Suprapubic skin (tissue), 4 donors: ENCODE measurements around the gene SCN2B. TPM values are rescaled to one million over a fixed set of nuclear protein-coding genes. Genes with fewer than 3 reads are reported as not detected.

Source experiments
- DNase-seq, 2 donors: peaks; one replicate each; pipeline ENCODE4 v3.0.0-alpha.2; 2019; ENCODE audit warnings: low spot score in 2 of 2
- H3K27ac ChIP-seq: fragments of 200-600 bp; sonication (generic); one replicate; pipeline ENCODE4 v1.5.1; 2019
- H3K27me3 ChIP-seq: fragments of 200-600 bp; sonication (generic); one replicate; pipeline ENCODE4 v1.5.1; 2019
- H3K36me3 ChIP-seq: fragments of 200-600 bp; sonication (generic); one replicate; pipeline ENCODE4 v1.5.1; 2019
- H3K4me1 ChIP-seq: fragments of 200-600 bp; sonication (generic); one replicate; pipeline ENCODE4 v1.5.1; 2019
- H3K4me3 ChIP-seq: fragments of 200-600 bp; sonication (generic); one replicate; pipeline ENCODE4 v1.5.1; 2019; ENCODE audit warnings: mild to moderate bottlenecking
- H3K9me3 ChIP-seq: fragments of 200-600 bp; sonication (generic); one replicate; pipeline ENCODE4 v1.5.1; 2019
- EP300 ChIP-seq: sonication (generic); formaldehyde crosslinking; IDR thresholded peaks from one replicate; pipeline ENCODE4 v1.6.1; 2017; ENCODE audit warnings: antibody characterized with exemption
- POLR2A ChIP-seq, 2 donors: fragments of 450-650 bp; IDR thresholded peaks; one replicate each; pipeline ENCODE4 v1.6.1; 2017; ENCODE audit warnings: antibody characterized with exemption in 2 of 2, mild to moderate bottlenecking in 2 of 2, moderate library complexity in 2 of 2
- POLR2AphosphoS5 ChIP-seq, 3 donors: sonication (generic); formaldehyde crosslinking; IDR thresholded peaks; one replicate each; pipeline ENCODE4 v1.6.1; 2017; ENCODE audit warnings: antibody characterized with exemption in 3 of 3
- WGBS: methylation state at CpG from one replicate; pipeline ENCODE4 v1.1.5; 2018; 5-methylcytosine and 5-hydroxymethylcytosine counted together
- total RNA-seq, 4 donors: library from RNA; depleted of rRNA; stranded (reverse); fragments of >200 nt; gene quantifications; one replicate each; pipeline ENCODE4 v1.1.0, GENCODE V29; 2016
- TF ChIP-seq, protein P1 (sequence below), 2 donors: fragments of 200-600 bp in 1 of 2; fragments of 450-650 bp in 1 of 2; sonication (generic) in 1 of 2; IDR thresholded peaks; one replicate each; pipeline ENCODE4 v1.5.1; 2016 to 2019; ENCODE audit warnings: antibody characterized with exemption in 2 of 2, mild to moderate bottlenecking in 1 of 2, moderate library complexity in 1 of 2

SCN2B gene
- total RNA-seq, 4 donors from 2014 or later = 0.08 to 0.21 TPM; not detected in 2

GRCh38 chr11:118155776-118156530 is 20.5 kb downstream of the SCN2B start:
- 65% methylated on average over 8 of the region's 11 CpGs for WGBS
- peaks cover 32% of the 10 kb centered on the region for H3K4me1 ChIP-seq
- no peak overlapping the region for H3K4me3 ChIP-seq
- TF ChIP-seq, protein P1, sequence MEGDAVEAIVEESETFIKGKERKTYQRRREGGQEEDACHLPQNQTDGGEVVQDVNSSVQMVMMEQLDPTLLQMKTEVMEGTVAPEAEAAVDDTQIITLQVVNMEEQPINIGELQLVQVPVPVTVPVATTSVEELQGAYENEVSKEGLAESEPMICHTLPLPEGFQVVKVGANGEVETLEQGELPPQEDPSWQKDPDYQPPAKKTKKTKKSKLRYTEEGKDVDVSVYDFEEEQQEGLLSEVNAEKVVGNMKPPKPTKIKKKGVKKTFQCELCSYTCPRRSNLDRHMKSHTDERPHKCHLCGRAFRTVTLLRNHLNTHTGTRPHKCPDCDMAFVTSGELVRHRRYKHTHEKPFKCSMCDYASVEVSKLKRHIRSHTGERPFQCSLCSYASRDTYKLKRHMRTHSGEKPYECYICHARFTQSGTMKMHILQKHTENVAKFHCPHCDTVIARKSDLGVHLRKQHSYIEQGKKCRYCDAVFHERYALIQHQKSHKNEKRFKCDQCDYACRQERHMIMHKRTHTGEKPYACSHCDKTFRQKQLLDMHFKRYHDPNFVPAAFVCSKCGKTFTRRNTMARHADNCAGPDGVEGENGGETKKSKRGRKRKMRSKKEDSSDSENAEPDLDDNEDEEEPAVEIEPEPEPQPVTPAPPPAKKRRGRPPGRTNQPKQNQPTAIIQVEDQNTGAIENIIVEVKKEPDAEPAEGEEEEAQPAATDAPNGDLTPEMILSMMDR (IDR thresholded peaks at IDR 0.05) = no peak
- TF ChIP-seq POLR2A (IDR thresholded peaks at IDR 0.05) = no peak
- no peak for TF ChIP-seq POLR2AphosphoS5 (IDR thresholded peaks at IDR 0.05)
- no peak for TF ChIP-seq EP300
- no peaks in the 10 kb centered on the region for H3K9me3 ChIP-seq
- H3K27ac ChIP-seq = no peak overlapping the region
- H3K27me3 ChIP-seq = peaks cover 64% of the 10 kb centered on the region
- no peaks in the 10 kb centered on the region for H3K36me3 ChIP-seq
- no peak for DNase-seq

DNA sequence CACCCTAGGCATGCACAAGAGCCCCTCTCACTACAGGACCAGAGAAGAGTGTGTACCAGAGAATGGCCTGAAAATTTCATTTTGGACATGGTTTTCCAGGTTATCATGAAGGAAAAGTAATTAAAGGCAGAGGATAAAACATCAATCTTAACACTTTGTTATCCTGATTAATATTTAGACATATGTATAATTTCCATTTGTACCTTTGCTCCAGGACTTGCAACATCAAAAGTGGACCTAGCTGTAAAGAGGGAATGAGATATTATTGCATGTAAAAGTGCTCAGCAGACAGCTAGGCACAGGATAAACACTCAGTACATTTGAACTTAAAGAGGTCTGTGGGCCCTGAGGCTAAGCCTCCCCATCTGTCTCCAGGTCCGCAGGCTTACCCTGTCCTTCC is 21.8 kb downstream of the SCN2B start:
- whole genome bisulfite sequencing = 88% methylated on average over 1 of the region's 1 CpG
- Histone ChIP-seq H3K4me3 (no peak overlapping the region), H3K27ac (no peak overlapping the region), H3K36me3 (no peaks in the 10 kb centered on the region), H3K4me1 (peaks cover 32% of the 10 kb centered on the region), H3K27me3 (peaks cover 62% of the 10 kb centered on the region), H3K9me3 (no peaks in the 10 kb centered on the region)
- no peak for DNase-seq
- TF ChIP-seq POLR2AphosphoS5 (IDR thresholded peaks at IDR 0.05) (no peak), POLR2A (IDR thresholded peaks at IDR 0.05) (no peak), EP300 (no peak)
- TF ChIP-seq, protein P1 (IDR thresholded peaks at IDR 0.05) = no peak

DNA sequence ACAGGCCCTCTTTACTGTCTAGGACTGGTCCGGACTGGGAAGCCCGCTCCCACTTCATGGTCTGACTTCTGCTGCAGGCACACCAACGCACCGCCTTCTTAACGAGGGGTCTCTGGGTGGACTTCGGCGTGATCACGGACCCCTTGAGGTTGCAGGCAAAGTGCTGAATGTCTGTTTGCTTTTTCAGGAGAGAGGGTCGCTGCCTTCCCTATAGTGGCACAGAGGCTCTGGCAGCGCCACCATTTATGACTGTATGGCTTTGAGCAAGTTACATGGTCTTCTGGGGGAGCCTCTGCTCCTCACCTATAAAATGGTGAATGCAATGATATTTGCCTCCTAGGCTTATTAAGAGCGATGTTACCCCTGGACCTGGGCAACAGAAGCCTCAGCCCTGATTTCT is 22.5 kb downstream of the SCN2B start:
- H3K27me3 ChIP-seq = peaks cover 58% of the 10 kb centered on the region
- peaks cover 37% of the 10 kb centered on the region for H3K4me1 ChIP-seq
- no peak overlapping the region for H3K4me3 ChIP-seq
- H3K36me3 ChIP-seq = no peaks in the 10 kb centered on the region
- H3K9me3 ChIP-seq = no peaks in the 10 kb centered on the region
- 93% methylated on average over 9 of the region's 11 CpGs for WGBS
- TF ChIP-seq EP300 (no peak), POLR2A (IDR thresholded peaks at IDR 0.05) (no peak), POLR2AphosphoS5 (IDR thresholded peaks at IDR 0.05) (no peak)
- TF ChIP-seq, protein P1 (IDR thresholded peaks at IDR 0.05) = no peak
- no peak overlapping the region for H3K27ac ChIP-seq
- no peak for DNase-seq

GRCh38 chr11:118153516-118153915 is 22.9 kb downstream of the SCN2B start:
- Histone ChIP-seq H3K4me1 (peaks cover 37% of the 10 kb centered on the region), H3K27ac (no peak overlapping the region), H3K27me3 (peaks cover 58% of the 10 kb centered on the region), H3K9me3 (no peaks in the 10 kb centered on the region), H3K4me3 (peak overlapping the region; percentile 57), H3K36me3 (no peaks in the 10 kb centered on the region)
- no peak for DNase-seq
- WGBS = 41% methylated on average over 15 of the region's 16 CpGs
- no peak for TF ChIP-seq POLR2A (IDR thresholded peaks at IDR 0.05)
- TF ChIP-seq, protein P1 (IDR thresholded peaks at IDR 0.05) = no peak
- TF ChIP-seq POLR2AphosphoS5 (IDR thresholded peaks at IDR 0.05) = no peak
- no peak for TF ChIP-seq EP300

DNA sequence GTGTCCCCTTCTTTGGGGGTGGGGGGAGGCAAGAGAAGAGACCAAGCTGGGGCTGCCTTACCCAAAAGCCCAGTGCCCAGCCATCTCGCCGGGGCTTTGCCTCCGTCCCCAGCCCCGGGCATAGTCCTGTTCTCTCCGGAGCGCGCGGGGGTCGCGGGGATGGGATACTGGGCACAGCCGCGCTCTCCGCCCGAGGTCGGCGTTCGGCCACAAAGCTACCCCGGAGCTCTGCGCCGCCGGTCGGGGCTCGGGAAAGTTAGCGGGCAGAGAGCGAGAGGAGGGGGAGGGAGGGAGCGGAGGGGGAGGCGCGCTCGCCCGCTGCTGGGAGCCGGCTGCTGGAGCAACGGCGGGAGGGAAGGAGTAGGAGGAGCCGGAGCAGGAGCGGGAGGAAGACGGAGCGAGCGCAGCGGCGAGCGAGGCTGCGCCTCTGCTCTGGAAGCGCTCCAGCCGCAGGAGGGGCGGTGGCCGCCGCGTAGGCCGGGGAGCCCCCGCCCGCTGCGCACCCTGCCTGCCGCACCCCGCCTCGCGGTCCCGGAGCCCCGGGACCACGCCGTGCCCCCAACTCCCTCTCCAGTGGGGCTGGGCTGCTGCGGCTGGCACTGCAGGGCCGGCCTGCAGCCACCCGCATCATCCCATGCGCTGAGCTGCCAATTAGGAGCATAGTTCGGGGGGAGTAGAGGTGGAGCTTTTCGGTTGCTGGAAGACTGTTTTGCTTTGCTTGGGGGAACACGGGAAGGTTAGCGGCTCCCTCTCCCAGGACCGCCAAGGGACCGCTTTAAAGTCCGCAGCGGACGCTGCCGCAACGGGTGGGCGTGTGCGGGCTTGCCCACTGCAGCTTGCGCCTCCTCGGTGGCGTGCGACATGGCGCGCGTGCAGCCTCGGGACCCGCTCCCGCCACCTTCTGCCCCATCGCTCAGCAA is 23.6 kb downstream of the SCN2B start, which contains the start of gene SCN4B:
TSS of gene SCN4B (minus strand) at position 272 of the 920 bp plus-strand sequence. CDS start at position 122, 150 bp downstream.
- no peak for DNase-seq
- under 1% methylated on average over 38 of the region's 88 CpGs for WGBS
- H3K36me3 ChIP-seq = no peaks in the 10 kb centered on the region
- H3K4me1 ChIP-seq = peaks cover 37% of the 10 kb centered on the region
- H3K4me3 ChIP-seq = peak within 1 kb of the TSS; percentile 57
- no peaks in the 10 kb centered on the region for H3K9me3 ChIP-seq
- H3K27ac ChIP-seq = no peak within 1 kb of the TSS
- peaks cover 54% of the 10 kb centered on the region for H3K27me3 ChIP-seq
- no peak for TF ChIP-seq POLR2A (IDR thresholded peaks at IDR 0.05)
- no peak for TF ChIP-seq EP300
- TF ChIP-seq POLR2AphosphoS5 (IDR thresholded peaks at IDR 0.05) = no peak
- TF ChIP-seq, protein P1 (IDR thresholded peaks at IDR 0.05) = no peak
